GM10266 (cell line): ENCODE results near the gene ATP6V0B.

Experiments
- DNase-seq: peaks from one replicate; pipeline ENCODE4 v3.0.0; 2012; ENCODE audit errors: extremely low spot score
- CTCF ChIP-seq: IDR thresholded peaks from 2 replicates; pipeline ENCODE4 v1.5.1; 2012; ENCODE audit warnings: mild to moderate bottlenecking, low read depth; ENCODE audit not compliant: control insufficient read depth, insufficient read depth; ENCODE audit errors: missing control alignments

The ATP6V0B gene

GRCh38 chr1:44013949-44014348 is 39.2 kb downstream of the ATP6V0B start:
- no peak for TF ChIP-seq CTCF
- no peak for DNase-seq

GRCh38 chr1:44014365-44015104 is 39.8 kb downstream of the ATP6V0B start:
- no peak for TF ChIP-seq CTCF
- DNase-seq: no peak

DNA sequence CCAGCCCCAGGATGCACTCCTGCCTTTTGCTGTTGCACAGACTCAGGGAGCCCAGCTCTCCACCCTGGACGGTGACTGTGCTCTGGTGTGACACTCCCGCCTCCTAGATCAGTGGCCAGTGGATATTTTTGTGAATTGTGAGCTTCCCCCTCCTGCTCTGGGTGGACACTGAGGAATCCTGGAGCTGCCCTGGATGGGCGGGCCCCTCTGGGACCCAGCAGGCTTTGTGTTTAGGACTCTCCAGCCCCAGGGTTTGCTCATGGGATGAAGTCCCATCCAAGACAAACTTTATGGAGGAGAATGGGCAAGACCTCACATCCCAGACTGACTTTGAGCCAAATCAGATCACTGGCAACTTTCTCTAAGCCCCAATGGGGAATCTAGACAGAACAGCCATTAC is 40.4 kb downstream of the ATP6V0B start:
- TF ChIP-seq CTCF: no peak
- DNase-seq: no peak

DNA sequence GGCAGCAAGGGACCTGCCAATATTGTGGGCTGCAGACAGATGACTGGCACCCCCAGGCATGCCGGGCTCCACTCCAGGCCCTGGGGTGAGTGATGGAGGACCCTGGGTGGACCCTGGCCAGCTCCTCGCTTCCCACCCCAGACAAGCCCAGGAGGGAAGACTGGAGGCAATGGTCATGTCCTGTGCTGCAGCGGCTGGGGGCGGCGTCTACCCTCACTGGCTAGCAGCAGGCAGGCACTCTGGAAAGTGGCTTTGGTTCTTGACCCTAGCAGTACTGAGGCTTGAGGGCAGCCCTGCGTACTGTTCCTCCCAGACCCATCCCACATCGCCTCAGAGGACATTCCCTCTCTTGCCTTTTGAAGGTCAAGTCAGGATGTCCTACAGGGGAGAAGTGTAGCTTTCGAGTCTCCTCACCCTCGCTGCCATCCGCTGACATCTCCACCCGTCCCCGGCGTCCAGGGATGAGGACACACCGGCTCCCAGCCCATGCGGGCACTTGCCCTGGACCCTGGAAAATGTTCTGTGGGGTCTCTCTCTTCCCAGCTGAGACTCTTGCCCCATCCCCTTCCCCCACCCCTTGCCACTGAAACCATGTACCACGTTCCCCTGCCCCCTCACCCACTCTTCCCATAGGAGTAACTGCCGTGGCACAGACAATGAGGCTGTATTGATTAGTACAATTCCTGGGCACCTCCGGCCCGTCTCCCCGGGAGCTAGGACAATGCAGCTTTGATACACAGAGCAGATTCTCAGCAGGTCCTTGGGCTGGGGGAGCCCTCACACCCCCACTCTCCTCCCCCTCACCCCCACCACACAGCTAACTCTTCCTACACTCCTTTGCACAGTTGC is 41.5 kb downstream of the ATP6V0B start:
- no peak for TF ChIP-seq CTCF
- DNase-seq: no peak

DNA sequence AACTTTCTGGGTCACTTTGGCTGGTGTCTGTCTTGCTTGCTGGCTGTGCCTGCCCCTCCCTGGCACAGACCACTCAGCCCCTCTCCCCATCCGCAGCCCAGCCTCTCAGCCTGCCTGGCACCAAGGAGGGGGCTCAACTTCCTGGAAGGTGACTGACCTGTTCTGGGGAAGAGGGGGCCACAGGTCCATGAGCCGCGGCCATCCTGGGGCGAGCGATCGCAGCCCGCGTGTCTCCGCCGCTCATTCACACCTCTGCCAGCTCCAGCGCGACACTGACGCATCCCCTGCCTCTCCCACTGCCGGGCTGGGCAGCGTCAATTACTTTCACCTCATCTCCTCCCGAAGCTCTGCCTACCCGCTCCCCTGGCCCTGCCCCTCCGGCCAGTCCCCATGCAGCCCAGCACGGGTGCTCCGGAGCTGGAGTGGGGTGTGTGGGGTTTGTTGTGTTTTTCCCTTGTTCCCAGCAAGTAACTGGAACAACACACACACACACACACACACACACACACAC is 42.2 kb downstream of the ATP6V0B start:
- no peak for TF ChIP-seq CTCF
- DNase-seq: no peak

- no peak for DNase-seq
- TF ChIP-seq CTCF: no peak
Observed at GRCh38 chr1:44019466-44019948, 44.7 kb downstream of the ATP6V0B start.
